ENCODE measurements around the gene CDIPT. TPM values are rescaled to one million over a fixed set of nuclear protein-coding genes. Genes with fewer than 3 reads are reported as not detected.
A peak's percentile ranks its signal among the peaks of the same experiment; 100 is the strongest.

Gene CDIPT
- total RNA-seq, 1 donor from 2014 or later, result 89.4 TPM

DNA sequence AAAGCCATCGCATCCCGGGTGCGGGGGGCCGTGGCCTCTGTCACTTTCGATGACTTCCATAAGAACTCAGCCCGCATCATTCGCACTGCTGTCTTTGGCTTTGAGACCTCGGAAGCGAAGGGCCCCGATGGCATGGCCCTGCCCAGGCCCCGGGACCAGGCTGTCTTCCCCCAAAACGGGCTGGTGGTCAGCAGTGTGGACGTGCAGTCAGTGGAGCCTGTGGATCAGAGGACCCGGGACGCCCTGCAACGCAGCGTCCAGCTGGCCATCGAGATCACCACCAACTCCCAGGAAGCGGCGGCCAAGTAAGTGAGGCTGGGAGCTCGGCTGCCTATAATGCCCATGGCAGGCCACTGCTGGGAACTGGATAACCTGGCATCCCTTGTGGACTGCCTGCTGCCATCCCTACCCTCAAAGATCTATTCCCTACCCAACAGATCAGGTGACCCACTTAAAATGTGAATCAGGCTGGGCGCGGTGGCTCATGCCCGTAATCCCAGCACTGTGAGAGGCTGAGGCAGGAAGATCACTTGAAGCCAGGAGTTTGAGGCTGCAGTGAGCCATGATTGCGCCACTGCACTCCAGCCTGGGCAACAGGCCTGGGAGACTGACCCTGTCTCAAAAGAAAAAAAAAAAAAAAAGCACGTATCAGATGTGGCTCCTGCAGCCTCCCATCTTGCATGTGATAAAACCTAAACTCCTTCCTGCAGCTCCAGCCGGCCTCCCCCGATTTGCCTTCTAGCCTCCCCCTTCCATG lies 18.3 kb downstream of the CDIPT start:
- peaks cover 18% of the 10 kb centered on the region for H3K4me1 ChIP-seq
- H3K27me3 ChIP-seq, result no peaks in the 10 kb centered on the region
- H3K27ac ChIP-seq, result peak overlapping the region; percentile 64
- H3K9me3 ChIP-seq, result no peaks in the 10 kb centered on the region
- TF ChIP-seq POLR2A (IDR thresholded peaks at IDR 0.05), result no peak
- peak; percentile 15 to 57 for TF ChIP-seq POLR2AphosphoS5 (IDR thresholded peaks at IDR 0.05; ENCODE audit: insufficient read depth in 1 of 2, low read depth in 1 of 2)
- H3K36me3 ChIP-seq, result peaks cover 0 to 63% of the 10 kb centered on the region in 2 donors
- no peak overlapping the region for H3K4me3 ChIP-seq
- no peak for DNase-seq (ENCODE audit: extremely low spot score in 2 of 2)
- intact Hi-C loops (cut with DNase I), result no loop called here

DNA sequence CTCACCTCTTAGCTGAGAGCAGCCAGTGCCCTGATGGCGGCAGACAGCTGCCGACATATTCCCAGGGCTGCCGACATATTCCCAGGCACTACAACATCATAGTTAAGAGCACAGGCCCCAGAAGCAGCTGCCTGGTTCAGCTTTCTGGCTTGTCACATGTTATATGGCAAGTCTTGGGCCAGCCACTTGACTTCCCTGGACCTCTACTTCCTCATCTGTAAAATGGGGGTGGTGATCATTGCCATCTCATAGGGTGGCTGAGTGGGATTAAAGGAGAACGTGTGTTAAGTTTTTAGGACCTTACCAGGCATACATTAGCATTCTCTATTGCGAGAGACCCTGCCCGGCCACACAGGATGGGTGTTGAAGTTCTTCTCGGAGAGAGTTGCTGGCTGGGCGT lies 19.1 kb downstream of the CDIPT start:
- Histone ChIP-seq H3K9me3 (no peaks in the 10 kb centered on the region), H3K27me3 (no peaks in the 10 kb centered on the region), H3K4me3 (no peak overlapping the region), H3K4me1 (peaks cover 9% of the 10 kb centered on the region), H3K36me3 (peaks cover 0 to 72% of the 10 kb centered on the region in 2 donors), H3K27ac (peak overlapping the region; percentile 64)
- DNase-seq (ENCODE audit: extremely low spot score in 2 of 2), result no peak
- no peak for TF ChIP-seq CTCF (IDR thresholded peaks at IDR 0.05)
- TF ChIP-seq POLR2AphosphoS5 (IDR thresholded peaks at IDR 0.05; ENCODE audit: insufficient read depth in 1 of 2, low read depth in 1 of 2), result no peak
- TF ChIP-seq POLR2A (IDR thresholded peaks at IDR 0.05), result no peak
- intact Hi-C loops (cut with DNase I), result no loop called here

DNA sequence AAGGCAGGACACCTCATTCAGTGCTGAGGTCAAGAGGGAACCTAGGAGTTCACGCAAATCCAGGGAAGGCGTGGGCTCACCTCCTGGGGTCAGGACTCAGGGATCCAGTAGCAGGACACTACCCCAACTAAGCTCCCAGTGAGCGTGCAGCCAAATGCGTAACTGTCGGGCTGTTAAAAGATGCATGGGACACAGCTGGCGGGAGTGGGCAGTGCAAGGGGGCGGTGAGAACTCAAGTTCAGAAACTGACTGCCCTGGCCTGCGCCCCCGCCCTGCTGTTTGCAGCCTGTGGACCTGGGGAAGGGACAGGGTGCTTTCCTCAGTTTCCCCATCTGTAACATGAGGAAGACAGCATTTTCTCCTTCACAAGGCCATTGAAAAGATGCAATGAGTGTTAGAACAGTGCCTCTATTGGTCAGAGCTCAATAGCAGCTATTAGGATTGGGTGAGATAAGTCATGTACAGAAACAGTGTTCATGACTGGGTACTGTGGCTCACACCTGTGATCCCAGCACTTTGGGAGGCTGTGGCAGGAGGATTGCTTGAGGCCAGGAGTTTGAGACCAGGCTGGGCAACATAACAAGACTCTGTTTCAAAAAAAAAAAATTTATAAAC lies 20.2 kb downstream of the CDIPT start:
- H3K36me3 ChIP-seq, result peaks cover 0 to 75% of the 10 kb centered on the region in 2 donors
- no peak for TF ChIP-seq POLR2A (IDR thresholded peaks at IDR 0.05)
- TF ChIP-seq CTCF (IDR thresholded peaks at IDR 0.05), result no peak
- no peak for TF ChIP-seq POLR2AphosphoS5 (IDR thresholded peaks at IDR 0.05; ENCODE audit: insufficient read depth in 1 of 2, low read depth in 1 of 2)
- H3K4me3 ChIP-seq, result no peak overlapping the region
- H3K4me1 ChIP-seq, result peaks cover 6% of the 10 kb centered on the region
- H3K27ac ChIP-seq, result no peak overlapping the region
- intact Hi-C loops (cut with DNase I), result no loop called here
- DNase-seq (ENCODE audit: extremely low spot score in 2 of 2), result no peak
- H3K27me3 ChIP-seq, result no peaks in the 10 kb centered on the region
- no peaks in the 10 kb centered on the region for H3K9me3 ChIP-seq

GRCh38 chr16:29841631-29842030 lies 21.4 kb downstream of the CDIPT start:
- no peak for DNase-seq (ENCODE audit: extremely low spot score in 2 of 2)
- H3K36me3 ChIP-seq, result peaks cover 0 to 75% of the 10 kb centered on the region in 2 donors
- no peaks in the 10 kb centered on the region for H3K9me3 ChIP-seq
- no peak overlapping the region for H3K27ac ChIP-seq
- intact Hi-C loops (cut with DNase I), result no loop called here
- no peaks in the 10 kb centered on the region for H3K27me3 ChIP-seq
- no peak overlapping the region for H3K4me3 ChIP-seq
- TF ChIP-seq POLR2A (IDR thresholded peaks at IDR 0.05) (no peak), POLR2AphosphoS5 (IDR thresholded peaks at IDR 0.05; ENCODE audit: insufficient read depth in 1 of 2, low read depth in 1 of 2) (no peak)
- peaks cover 6% of the 10 kb centered on the region for H3K4me1 ChIP-seq

DNA sequence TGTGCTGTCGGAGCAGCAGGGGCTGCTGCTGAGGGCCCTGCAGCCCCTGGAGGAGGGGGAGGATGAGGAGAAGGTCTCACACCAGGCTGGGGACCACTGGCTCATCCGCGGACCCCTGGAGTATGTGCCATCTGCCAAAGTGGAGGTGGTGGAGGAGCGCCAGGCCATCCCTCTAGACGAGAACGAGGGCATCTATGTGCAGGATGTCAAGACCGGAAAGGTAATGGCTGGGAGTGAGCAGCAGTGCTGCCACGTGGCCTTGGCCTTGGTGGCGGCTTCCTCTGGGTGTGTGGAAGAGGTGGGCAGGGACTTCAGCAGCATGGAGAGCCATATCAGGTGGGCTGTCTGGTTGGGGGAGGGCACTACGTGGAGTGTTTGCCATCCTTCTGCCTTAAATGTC lies 22.8 kb downstream of the CDIPT start:
- no peaks in the 10 kb centered on the region for H3K27me3 ChIP-seq
- TF ChIP-seq POLR2AphosphoS5 (IDR thresholded peaks at IDR 0.05; ENCODE audit: insufficient read depth in 1 of 2, low read depth in 1 of 2), result no peak
- TF ChIP-seq POLR2A (IDR thresholded peaks at IDR 0.05), result no peak
- no peak for TF ChIP-seq CTCF (IDR thresholded peaks at IDR 0.05)
- no peak for DNase-seq (ENCODE audit: extremely low spot score in 2 of 2)
- H3K4me1 ChIP-seq, result no peaks in the 10 kb centered on the region
- intact Hi-C loops (cut with DNase I), result no loop called here
- H3K27ac ChIP-seq, result no peak overlapping the region
- H3K9me3 ChIP-seq, result no peaks in the 10 kb centered on the region
- H3K4me3 ChIP-seq, result no peak overlapping the region
- peaks cover 0 to 75% of the 10 kb centered on the region in 2 donors for H3K36me3 ChIP-seq

DNA sequence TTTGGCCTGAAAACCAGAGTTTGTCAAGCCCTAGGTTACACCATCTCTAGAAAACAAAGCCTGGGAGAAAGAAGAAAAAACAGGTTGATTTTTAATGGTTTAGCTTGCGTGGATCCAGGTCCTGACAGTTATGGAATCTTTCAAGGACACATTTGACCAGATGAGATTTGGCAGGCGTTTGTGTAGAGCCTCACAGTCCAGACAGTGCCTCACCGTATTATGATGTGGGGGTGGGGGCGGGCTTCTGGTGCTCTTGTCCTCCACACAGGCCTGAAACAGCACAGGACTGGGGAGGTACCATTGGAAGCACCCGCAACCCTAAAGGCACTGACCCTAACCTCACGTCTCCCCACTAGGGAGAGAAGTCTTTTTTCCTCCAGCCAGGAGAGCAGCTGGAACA lies 23.2 kb downstream of the CDIPT start:
- Histone ChIP-seq H3K9me3 (no peaks in the 10 kb centered on the region), H3K4me3 (no peak overlapping the region), H3K27ac (no peak overlapping the region), H3K27me3 (no peaks in the 10 kb centered on the region), H3K36me3 (peaks cover 0 to 75% of the 10 kb centered on the region in 2 donors), H3K4me1 (no peaks in the 10 kb centered on the region)
- DNase-seq (ENCODE audit: extremely low spot score in 2 of 2), result no peak
- TF ChIP-seq POLR2AphosphoS5 (IDR thresholded peaks at IDR 0.05; ENCODE audit: insufficient read depth in 1 of 2, low read depth in 1 of 2) (no peak), CTCF (IDR thresholded peaks at IDR 0.05) (no peak), POLR2A (IDR thresholded peaks at IDR 0.05) (no peak)
- intact Hi-C loops (cut with DNase I), result no loop called here

Measured in vagina (tissue), 2 donors.